NT2/D1 (cell line): ENCODE data around the gene ZNF428.

Experiments
- YY1 ChIP-seq: IDR thresholded peaks from 2 replicates; pipeline ENCODE4 v1.6.1; 2011; ENCODE audit not compliant: insufficient read length, insufficient read depth
- ZNF274 ChIP-seq: IDR thresholded peaks from 2 replicates; pipeline ENCODE4 v1.6.1; 2011; ENCODE audit warnings: mild to moderate bottlenecking, low read depth, low read length

GRCh38 chr19:43626838-43627237 lies 7.4 kb upstream of the ZNF428 start:
- TF ChIP-seq ZNF274, result no peak
- TF ChIP-seq YY1, result no peak
